ENCODE results near the gene ADAM15.

DNA sequence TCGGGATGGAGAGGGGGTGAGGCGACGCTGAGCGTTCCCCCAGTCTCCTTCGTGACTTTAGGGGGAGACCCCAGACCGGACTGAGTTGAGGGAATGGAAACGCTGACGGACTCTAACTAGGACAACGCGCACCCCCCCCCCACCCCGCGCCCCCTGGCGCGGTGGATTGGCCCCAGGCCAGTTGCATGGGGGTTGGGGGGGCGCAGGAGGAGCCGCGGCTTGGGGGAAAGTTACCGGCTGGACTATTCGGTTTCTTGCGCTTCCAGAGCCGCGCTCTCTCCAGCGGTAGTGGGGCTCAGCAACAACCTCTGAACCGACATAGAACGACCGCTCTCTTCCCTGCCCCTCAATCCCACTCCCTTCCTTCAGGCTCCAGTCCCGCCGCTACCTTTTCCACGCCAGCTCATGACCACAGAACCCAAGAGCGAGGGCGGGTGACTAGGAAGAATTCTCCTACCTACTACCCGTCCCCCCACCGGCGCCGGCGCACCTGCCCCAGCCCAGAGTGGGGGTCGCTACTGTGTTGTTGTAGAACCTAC lies 47.8 kb upstream of the ADAM15 start:
- TF ChIP-seq, protein P1, sequence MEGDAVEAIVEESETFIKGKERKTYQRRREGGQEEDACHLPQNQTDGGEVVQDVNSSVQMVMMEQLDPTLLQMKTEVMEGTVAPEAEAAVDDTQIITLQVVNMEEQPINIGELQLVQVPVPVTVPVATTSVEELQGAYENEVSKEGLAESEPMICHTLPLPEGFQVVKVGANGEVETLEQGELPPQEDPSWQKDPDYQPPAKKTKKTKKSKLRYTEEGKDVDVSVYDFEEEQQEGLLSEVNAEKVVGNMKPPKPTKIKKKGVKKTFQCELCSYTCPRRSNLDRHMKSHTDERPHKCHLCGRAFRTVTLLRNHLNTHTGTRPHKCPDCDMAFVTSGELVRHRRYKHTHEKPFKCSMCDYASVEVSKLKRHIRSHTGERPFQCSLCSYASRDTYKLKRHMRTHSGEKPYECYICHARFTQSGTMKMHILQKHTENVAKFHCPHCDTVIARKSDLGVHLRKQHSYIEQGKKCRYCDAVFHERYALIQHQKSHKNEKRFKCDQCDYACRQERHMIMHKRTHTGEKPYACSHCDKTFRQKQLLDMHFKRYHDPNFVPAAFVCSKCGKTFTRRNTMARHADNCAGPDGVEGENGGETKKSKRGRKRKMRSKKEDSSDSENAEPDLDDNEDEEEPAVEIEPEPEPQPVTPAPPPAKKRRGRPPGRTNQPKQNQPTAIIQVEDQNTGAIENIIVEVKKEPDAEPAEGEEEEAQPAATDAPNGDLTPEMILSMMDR (IDR thresholded peaks at IDR 0.05), result no peak
- TF ChIP-seq POLR2A (IDR thresholded peaks at IDR 0.05) (no peak), EP300 (IDR thresholded peaks at IDR 0.05) (no peak)
